Cardiac muscle cell (in vitro differentiated cells and primary cell): ENCODE data around the gene TGM3. TPM values are rescaled to one million over a fixed set of nuclear protein-coding genes. Genes with fewer than 3 reads are reported as not detected.

Experiments
- DNase-seq, 2 donors: peaks; one replicate each; pipeline versions ENCODE4 v3.0.0 to v3.0.0-alpha.2; 2010 to 2017; ENCODE audit warnings: low read depth in 1 of 2, low spot score in 1 of 2
- H3K27ac ChIP-seq: fragments of 200-600 bp; sonication (generic); 2 replicates; pipeline ENCODE4 v1.5.1; 2016
- H3K27me3 ChIP-seq: fragments of 200-600 bp; sonication (generic); 2 replicates; pipeline ENCODE4 v1.6.0; 2016; ENCODE audit warnings: control low read depth
- H3K36me3 ChIP-seq: fragments of 200-600 bp; sonication (generic); 2 replicates; pipeline ENCODE4 v1.5.1; 2016; ENCODE audit warnings: control low read depth
- H3K4me1 ChIP-seq: fragments of 200-600 bp; sonication (generic); 2 replicates; pipeline ENCODE4 v1.8.1; 2017; ENCODE audit warnings: low read depth, mild to moderate bottlenecking, mixed run types
- H3K4me3 ChIP-seq: fragments of 200-600 bp; sonication (generic); 2 replicates; pipeline ENCODE4 v1.5.1; 2016; ENCODE audit warnings: mild to moderate bottlenecking
- H3K9me3 ChIP-seq: fragments of 200-600 bp; sonication (generic); 2 replicates; pipeline ENCODE4 v1.5.1; 2017; ENCODE audit warnings: low read depth, mild to moderate bottlenecking, control low read depth
- CTCF ChIP-seq: IDR thresholded peaks from 2 replicates; pipeline ENCODE4 v1.5.1; 2012; ENCODE audit warnings: low read depth, mild to moderate bottlenecking, low read length
- polyA plus RNA-seq: library from polyadenylated mRNA; unstranded; fragments of >200 nt; fragmentation: Nextera tagmentation; extraction: Ambion mirVana; gene quantifications from 2 replicates; pipeline ENCODE4 v1.2.1, GENCODE V29; 2016
- total RNA-seq: library from RNA; depleted of rRNA; stranded (reverse); fragments of >200 nt; gene quantifications from 2 replicates; pipeline ENCODE4 v1.2.3, GENCODE V29; 2016

Gene TGM3
- total and polyA plus RNA-seq, 2 experiments from 2014 or later = not detected

GRCh38 chr20:2314759-2315439 lies 19.1 kb downstream of the TGM3 start:
- TF ChIP-seq CTCF = no peak
- DNase-seq = peak in 1 of 2 donors; percentile 89

GRCh38 chr20:2315440-2315778 lies 19.6 kb downstream of the TGM3 start:
- H3K27me3 ChIP-seq = no peaks in the 10 kb centered on the region
- no peak overlapping the region for H3K27ac ChIP-seq
- H3K36me3 ChIP-seq = no peaks in the 10 kb centered on the region
- DNase-seq = no peak
- no peaks in the 10 kb centered on the region for H3K9me3 ChIP-seq
- no peak overlapping the region for H3K4me3 ChIP-seq
- H3K4me1 ChIP-seq = no peaks in the 10 kb centered on the region
- TF ChIP-seq CTCF = no peak

More at GRCh38 chr20:2314759-2315439, 19.1 kb downstream of the TGM3 start:
- H3K4me3 ChIP-seq = no peak overlapping the region
- H3K36me3 ChIP-seq = no peaks in the 10 kb centered on the region
- no peak overlapping the region for H3K27ac ChIP-seq
- H3K9me3 ChIP-seq = no peaks in the 10 kb centered on the region
- H3K4me1 ChIP-seq = no peaks in the 10 kb centered on the region
- no peaks in the 10 kb centered on the region for H3K27me3 ChIP-seq

- Histone ChIP-seq H3K27ac (no peak overlapping the region), H3K4me3 (no peak overlapping the region), H3K36me3 (no peaks in the 10 kb centered on the region), H3K27me3 (no peaks in the 10 kb centered on the region), H3K9me3 (no peaks in the 10 kb centered on the region), H3K4me1 (no peaks in the 10 kb centered on the region)
- no peak for TF ChIP-seq CTCF
- DNase-seq = no peak
Observed at GRCh38 chr20:2316847-2317495, 21.2 kb downstream of the TGM3 start.

GRCh38 chr20:2320813-2321658 lies 25.2 kb downstream of the TGM3 start:
- no peaks in the 10 kb centered on the region for H3K4me1 ChIP-seq
- no peaks in the 10 kb centered on the region for H3K9me3 ChIP-seq
- H3K27me3 ChIP-seq = no peaks in the 10 kb centered on the region
- H3K27ac ChIP-seq = no peak overlapping the region
- no peaks in the 10 kb centered on the region for H3K36me3 ChIP-seq
- no peak overlapping the region for H3K4me3 ChIP-seq
- DNase-seq = no peak
- TF ChIP-seq CTCF = no peak

- Histone ChIP-seq H3K36me3 (no peaks in the 10 kb centered on the region), H3K27ac (no peak overlapping the region), H3K9me3 (no peaks in the 10 kb centered on the region), H3K27me3 (no peaks in the 10 kb centered on the region), H3K4me1 (no peaks in the 10 kb centered on the region), H3K4me3 (no peak overlapping the region)
- DNase-seq = no peak
- TF ChIP-seq CTCF = no peak
Observed at GRCh38 chr20:2323051-2323450, 27.2 kb downstream of the TGM3 start.
